ENCODE data around the gene SPECC1L. TPM values are rescaled to one million over a fixed set of nuclear protein-coding genes. Genes with fewer than 3 reads are reported as not detected.
"Not testable (repeated sequence)": the region's sequence is repeated elsewhere in the genome, so short reads cannot be mapped to it uniquely, and the experiment has no call there.

Gene SPECC1L
- total RNA-seq, 5 donors from 2014 or later (not counting 1 experiment from before 2014, with no cell fraction given), result 45.3 to 64.0 (median 54.5) TPM

GRCh38 chr22:24253126-24253525, 17.5 kb upstream of the SPECC1L start:
- H3K36me3 ChIP-seq (ENCODE audit: control insufficient read depth in 2 of 2, extremely low read depth in 1 of 2, insufficient read depth in 1 of 2, low read length in 1 of 2); H3K9me3 Mint-ChIP-seq; H3K4me1 Mint-ChIP-seq; H3K27me3 Mint-ChIP-seq; DNase-seq; H3K36me3 Mint-ChIP-seq; POLR2A ChIA-PET; H3K27ac ChIP-seq (ENCODE audit: low read length); ATAC-seq (replicated peaks in 1 of 4); H3K27me3 ChIP-seq (replicated peaks in 1 of 2; ENCODE audit: control insufficient read depth in 2 of 2, extremely low read depth in 1 of 2, insufficient read depth in 2 of 2, low read length in 1 of 2); H3K4me1 ChIP-seq (ENCODE audit: control insufficient read depth in 1 of 2, extremely low read depth in 1 of 2, insufficient read depth in 2 of 2, low read length in 2 of 2); H3K4me3 Mint-ChIP-seq; CTCF ChIA-PET; H3K9me3 ChIP-seq; H3K27ac Mint-ChIP-seq; H3K4me3 ChIP-seq (ENCODE audit: control insufficient read depth in 1 of 2, extremely low read depth in 1 of 2, low read length in 1 of 2): not testable (repeated sequence)
- 91% methylated on average over 6 of the region's 12 CpGs for WGBS (ENCODE audit: insufficient coverage)

- H3K4me1 ChIP-seq (ENCODE audit: control insufficient read depth in 1 of 2, extremely low read depth in 1 of 2, insufficient read depth in 2 of 2, low read length in 2 of 2); H3K4me1 Mint-ChIP-seq; H3K4me3 Mint-ChIP-seq; H3K27me3 Mint-ChIP-seq; H3K27me3 ChIP-seq (replicated peaks in 1 of 2; ENCODE audit: control insufficient read depth in 2 of 2, extremely low read depth in 1 of 2, insufficient read depth in 2 of 2, low read length in 1 of 2); DNase-seq; H3K27ac ChIP-seq (ENCODE audit: low read length); H3K27ac Mint-ChIP-seq; CTCF ChIA-PET; H3K36me3 ChIP-seq (ENCODE audit: control insufficient read depth in 2 of 2, extremely low read depth in 1 of 2, insufficient read depth in 1 of 2, low read length in 1 of 2); H3K4me3 ChIP-seq (ENCODE audit: control insufficient read depth in 1 of 2, extremely low read depth in 1 of 2, low read length in 1 of 2); ATAC-seq (replicated peaks in 1 of 4); H3K9me3 Mint-ChIP-seq; H3K36me3 Mint-ChIP-seq; POLR2A ChIA-PET; H3K9me3 ChIP-seq: not testable (repeated sequence)
- no CpG with 5 or more reads among the region's 13 CpGs for whole genome bisulfite sequencing (ENCODE audit: insufficient coverage)
Measured at GRCh38 chr22:24256136-24256535, 14.5 kb upstream of the SPECC1L start.

GRCh38 chr22:24256736-24257135, 13.9 kb upstream of the SPECC1L start:
- H3K4me1 ChIP-seq (ENCODE audit: control insufficient read depth in 1 of 2, extremely low read depth in 1 of 2, insufficient read depth in 2 of 2, low read length in 2 of 2); DNase-seq; H3K4me3 Mint-ChIP-seq; H3K9me3 Mint-ChIP-seq; ATAC-seq (replicated peaks in 1 of 4); H3K36me3 ChIP-seq (ENCODE audit: control insufficient read depth in 2 of 2, extremely low read depth in 1 of 2, insufficient read depth in 1 of 2, low read length in 1 of 2); H3K4me1 Mint-ChIP-seq; H3K27me3 Mint-ChIP-seq; CTCF ChIA-PET; H3K4me3 ChIP-seq (ENCODE audit: control insufficient read depth in 1 of 2, extremely low read depth in 1 of 2, low read length in 1 of 2); H3K27ac Mint-ChIP-seq; H3K27ac ChIP-seq (ENCODE audit: low read length); H3K36me3 Mint-ChIP-seq; H3K9me3 ChIP-seq; POLR2A ChIA-PET; H3K27me3 ChIP-seq (replicated peaks in 1 of 2; ENCODE audit: control insufficient read depth in 2 of 2, extremely low read depth in 1 of 2, insufficient read depth in 2 of 2, low read length in 1 of 2): not testable (repeated sequence)
- WGBS (ENCODE audit: insufficient coverage), result 96% methylated on average over 4 of the region's 7 CpGs

GRCh38 chr22:24259459-24259858, 11.2 kb upstream of the SPECC1L start:
- H3K36me3 ChIP-seq (ENCODE audit: control insufficient read depth in 2 of 2, extremely low read depth in 1 of 2, insufficient read depth in 1 of 2, low read length in 1 of 2); CTCF ChIA-PET; H3K27me3 Mint-ChIP-seq; H3K4me3 Mint-ChIP-seq; H3K9me3 Mint-ChIP-seq; H3K9me3 ChIP-seq; POLR2A ChIA-PET; H3K4me1 ChIP-seq (ENCODE audit: control insufficient read depth in 1 of 2, extremely low read depth in 1 of 2, insufficient read depth in 2 of 2, low read length in 2 of 2); H3K27me3 ChIP-seq (replicated peaks in 1 of 2; ENCODE audit: control insufficient read depth in 2 of 2, extremely low read depth in 1 of 2, insufficient read depth in 2 of 2, low read length in 1 of 2); H3K4me1 Mint-ChIP-seq; H3K27ac ChIP-seq (ENCODE audit: low read length); H3K27ac Mint-ChIP-seq; H3K4me3 ChIP-seq (ENCODE audit: control insufficient read depth in 1 of 2, extremely low read depth in 1 of 2, low read length in 1 of 2); H3K36me3 Mint-ChIP-seq: not testable (repeated sequence)
- WGBS (ENCODE audit: insufficient coverage), result no CpG with 5 or more reads among the region's 10 CpGs
- ATAC-seq (replicated peaks in 1 of 4) (peak in 3 of 4 experiments; percentile 48 to 64 (median 49)), DNase-seq (peak in 34 of 35 experiments; percentile 20 to 76 (median 52))

- H3K27me3 ChIP-seq (replicated peaks in 1 of 2; ENCODE audit: control insufficient read depth in 2 of 2, extremely low read depth in 1 of 2, insufficient read depth in 2 of 2, low read length in 1 of 2); H3K4me1 ChIP-seq (ENCODE audit: control insufficient read depth in 1 of 2, extremely low read depth in 1 of 2, insufficient read depth in 2 of 2, low read length in 2 of 2); CTCF ChIA-PET; POLR2A ChIA-PET; H3K27ac Mint-ChIP-seq; H3K4me3 Mint-ChIP-seq; DNase-seq; H3K27ac ChIP-seq (ENCODE audit: low read length); H3K36me3 ChIP-seq (ENCODE audit: control insufficient read depth in 2 of 2, extremely low read depth in 1 of 2, insufficient read depth in 1 of 2, low read length in 1 of 2); H3K4me3 ChIP-seq (ENCODE audit: control insufficient read depth in 1 of 2, extremely low read depth in 1 of 2, low read length in 1 of 2); ATAC-seq (replicated peaks in 1 of 4); H3K9me3 ChIP-seq; H3K9me3 Mint-ChIP-seq; H3K27me3 Mint-ChIP-seq; H3K4me1 Mint-ChIP-seq; H3K36me3 Mint-ChIP-seq: not testable (repeated sequence)
- WGBS (ENCODE audit: insufficient coverage), result 93% methylated on average over 14 of the region's 18 CpGs
Measured at GRCh38 chr22:24262185-24262749, 8.4 kb upstream of the SPECC1L start.

GRCh38 chr22:24263479-24263878, 7.2 kb upstream of the SPECC1L start:
- CTCF ChIA-PET; DNase-seq; H3K9me3 Mint-ChIP-seq; H3K4me3 ChIP-seq (ENCODE audit: control insufficient read depth in 1 of 2, extremely low read depth in 1 of 2, low read length in 1 of 2); H3K9me3 ChIP-seq; H3K4me1 ChIP-seq (ENCODE audit: control insufficient read depth in 1 of 2, extremely low read depth in 1 of 2, insufficient read depth in 2 of 2, low read length in 2 of 2); H3K27ac ChIP-seq (ENCODE audit: low read length); H3K4me3 Mint-ChIP-seq; H3K4me1 Mint-ChIP-seq; POLR2A ChIA-PET; ATAC-seq (replicated peaks in 1 of 4); H3K36me3 Mint-ChIP-seq; H3K36me3 ChIP-seq (ENCODE audit: control insufficient read depth in 2 of 2, extremely low read depth in 1 of 2, insufficient read depth in 1 of 2, low read length in 1 of 2); H3K27me3 Mint-ChIP-seq; H3K27me3 ChIP-seq (replicated peaks in 1 of 2; ENCODE audit: control insufficient read depth in 2 of 2, extremely low read depth in 1 of 2, insufficient read depth in 2 of 2, low read length in 1 of 2); H3K27ac Mint-ChIP-seq: not testable (repeated sequence)
- WGBS (ENCODE audit: insufficient coverage), result 90% methylated on average over 6 of the region's 19 CpGs

GRCh38 chr22:24264329-24264896, 6.2 kb upstream of the SPECC1L start:
- no CpG with 5 or more reads among the region's 9 CpGs for WGBS (ENCODE audit: insufficient coverage)
- H3K27me3 Mint-ChIP-seq, result not testable (repeated sequence)

More at GRCh38 chr22:24264329-24264896, 6.2 kb upstream of the SPECC1L start:
- CTCF ChIA-PET; POLR2A ChIA-PET; H3K27me3 ChIP-seq (replicated peaks in 1 of 2; ENCODE audit: control insufficient read depth in 2 of 2, extremely low read depth in 1 of 2, insufficient read depth in 2 of 2, low read length in 1 of 2); H3K9me3 Mint-ChIP-seq; H3K9me3 ChIP-seq; H3K4me1 Mint-ChIP-seq; H3K4me3 Mint-ChIP-seq; H3K36me3 Mint-ChIP-seq; H3K4me1 ChIP-seq (ENCODE audit: control insufficient read depth in 1 of 2, extremely low read depth in 1 of 2, insufficient read depth in 2 of 2, low read length in 2 of 2); ATAC-seq (replicated peaks in 1 of 4); H3K36me3 ChIP-seq (ENCODE audit: control insufficient read depth in 2 of 2, extremely low read depth in 1 of 2, insufficient read depth in 1 of 2, low read length in 1 of 2); DNase-seq; H3K4me3 ChIP-seq (ENCODE audit: control insufficient read depth in 1 of 2, extremely low read depth in 1 of 2, low read length in 1 of 2); H3K27ac ChIP-seq (ENCODE audit: low read length): not testable (repeated sequence)
- H3K27ac Mint-ChIP-seq, result peak overlapping the region in 1 of 2 donors; percentile 57
